HFFc6 (cell line): ENCODE results near the gene JSRP1. TPM values are rescaled to one million over a fixed set of nuclear protein-coding genes. Genes with fewer than 3 reads are reported as not detected.

Experiments used
- DNase-seq: peaks from one replicate; pipeline ENCODE4 v3.0.0-alpha.2; 2018
- H3K27ac Mint-ChIP-seq: 2 replicates; pipeline ENCODE4 v1.8.0; 2020; ENCODE audit warnings: mild to moderate bottlenecking, mixed read lengths
- H3K27me3 Mint-ChIP-seq: 2 replicates; pipeline ENCODE4 v1.8.0; 2021; ENCODE audit warnings: mild to moderate bottlenecking, moderate library complexity, mixed read lengths; ENCODE audit not compliant: insufficient read depth
- H3K36me3 Mint-ChIP-seq: 2 replicates; pipeline ENCODE4 v1.8.0; 2021; ENCODE audit warnings: low read depth, mixed read lengths
- H3K4me1 Mint-ChIP-seq: 2 replicates; pipeline ENCODE4 v1.8.0; 2020; ENCODE audit warnings: low read depth, mixed read lengths
- H3K4me3 Mint-ChIP-seq: 2 replicates; pipeline ENCODE4 v1.8.0; 2020; ENCODE audit warnings: mild to moderate bottlenecking, moderate library complexity, mixed read lengths
- H3K9me3 Mint-ChIP-seq: 2 replicates; pipeline ENCODE4 v1.8.0; 2020; ENCODE audit warnings: mild to moderate bottlenecking, mixed read lengths
- CTCF ChIP-seq: fragments of 200-600 bp; sonication (generic); IDR thresholded peaks from 2 replicates; pipeline ENCODE4 v1.5.0; 2021; ENCODE audit warnings: antibody characterized with exemption, mild to moderate bottlenecking
- total RNA-seq, 6 experiments: library from RNA; stranded (reverse); fragmentation: NEBNext Ultra II Directional; extraction: Animal tissue kit (Norgen Biotek cat#: 25700); gene quantifications; 2 replicates in 1 of 6; 3 replicates in 5 of 6; pipeline ENCODE4 v1.2.3, GENCODE V29; 2021

Gene JSRP1
- total RNA-seq, 6 experiments from 2014 or later, result 0.27 to 0.99 (median 0.72) TPM

- Mint-ChIP-seq H3K9me3 (peaks cover 5% of the 10 kb centered on the region), H3K36me3 (peaks cover 16% of the 10 kb centered on the region), H3K27ac (peak overlapping the region; percentile 46), H3K4me1 (peaks cover 53% of the 10 kb centered on the region), H3K4me3 (no peak overlapping the region), H3K27me3 (no peaks in the 10 kb centered on the region)
- DNase-seq, result no peak
- TF ChIP-seq CTCF, result no peak
Observed at GRCh38 chr19:2242092-2242537, 14.1 kb downstream of the JSRP1 start.

GRCh38 chr19:2240881-2241760 lies 15.1 kb downstream of the JSRP1 start:
- Mint-ChIP-seq H3K4me1 (peaks cover 53% of the 10 kb centered on the region), H3K27me3 (peaks cover 3% of the 10 kb centered on the region; the same call in 1 of the 2 replicates), H3K9me3 (peaks cover 15% of the 10 kb centered on the region), H3K36me3 (peaks cover 20% of the 10 kb centered on the region), H3K4me3 (peak overlapping the region; percentile 89), H3K27ac (peak overlapping the region; percentile 77)
- no peak for DNase-seq
- TF ChIP-seq CTCF, result no peak

GRCh38 chr19:2239771-2240770 lies 16.1 kb downstream of the JSRP1 start:
- no peak for TF ChIP-seq CTCF
- H3K4me1 Mint-ChIP-seq, result peaks cover 55% of the 10 kb centered on the region
- H3K27ac Mint-ChIP-seq, result peak overlapping the region; percentile 77
- peaks cover 24% of the 10 kb centered on the region for H3K36me3 Mint-ChIP-seq
- peak overlapping the region; percentile 89 for H3K4me3 Mint-ChIP-seq
- DNase-seq, result peak; percentile 27
- H3K27me3 Mint-ChIP-seq, result peaks cover 3% of the 10 kb centered on the region; the same call in 1 of the 2 replicates
- peaks cover 15% of the 10 kb centered on the region for H3K9me3 Mint-ChIP-seq

- peaks cover 15% of the 10 kb centered on the region for H3K9me3 Mint-ChIP-seq
- no peak for TF ChIP-seq CTCF
- peaks cover 6% of the 10 kb centered on the region; the same call in 1 of the 2 replicates for H3K27me3 Mint-ChIP-seq
- H3K4me1 Mint-ChIP-seq, result peaks cover 64% of the 10 kb centered on the region
- H3K27ac Mint-ChIP-seq, result peak overlapping the region; percentile 97
- H3K4me3 Mint-ChIP-seq, result peak overlapping the region; percentile 89
- peaks cover 28% of the 10 kb centered on the region for H3K36me3 Mint-ChIP-seq
- no peak for DNase-seq
Observed at GRCh38 chr19:2239173-2239572, 17.0 kb downstream of the JSRP1 start.

- peaks cover 31% of the 10 kb centered on the region for H3K36me3 Mint-ChIP-seq
- peaks cover 66% of the 10 kb centered on the region for H3K4me1 Mint-ChIP-seq
- no peak for TF ChIP-seq CTCF
- H3K4me3 Mint-ChIP-seq, result peak overlapping the region; percentile 89
- no peak for DNase-seq
- peak overlapping the region; percentile 97 for H3K27ac Mint-ChIP-seq
- peaks cover 12% of the 10 kb centered on the region; the same call in 1 of the 2 replicates for H3K27me3 Mint-ChIP-seq
- H3K9me3 Mint-ChIP-seq, result peaks cover 15% of the 10 kb centered on the region
Observed at GRCh38 chr19:2237869-2238153, 18.4 kb downstream of the JSRP1 start.
